Measurements from ENCODE around the gene DNAJC15. TPM values are rescaled to one million over a fixed set of nuclear protein-coding genes. Genes with fewer than 3 reads are reported as not detected.
A peak's percentile ranks its signal among the peaks of the same experiment; 100 is the strongest.

The DNAJC15 gene
- total and polyA plus RNA-seq, 5 donors from 2014 or later: 12.6 to 36.5 (median 22.5) TPM

DNA sequence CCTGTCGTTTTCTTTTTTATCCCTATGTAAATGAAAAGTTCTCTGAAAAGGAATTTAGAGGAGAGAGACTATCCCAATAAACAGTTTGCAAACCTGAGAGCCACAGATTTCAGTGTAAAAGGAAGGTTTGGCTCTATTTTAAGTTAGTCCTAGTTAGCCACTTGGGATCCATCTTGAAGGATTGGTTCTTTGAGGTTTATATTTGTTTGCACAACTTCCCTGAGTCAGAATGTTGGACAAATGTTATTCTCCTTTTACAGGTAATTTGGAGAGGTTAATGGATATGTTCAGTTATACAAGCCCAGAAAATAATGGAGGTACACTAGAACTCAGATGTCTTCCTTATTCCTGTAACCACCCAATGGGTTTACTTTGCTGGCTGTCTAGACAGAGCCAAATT lies 2.6 kb upstream of the DNAJC15 start:
- H3K27ac ChIP-seq (ENCODE audit: insufficient read depth, low read length, poor library complexity, severe bottlenecking): no peak overlapping the region
- Mint-ChIP-seq H3K27ac (no peak overlapping the region), H3K36me3 (no peaks in the 10 kb centered on the region), H3K4me3 (no peak overlapping the region), H3K4me1 (peaks cover 8 to 26% (median 14%) of the 10 kb centered on the region in 4 donors), H3K9me3 (no peaks in the 10 kb centered on the region), H3K27me3 (no peaks in the 10 kb centered on the region)
- H3K27me3 ChIP-seq (ENCODE audit: control insufficient read depth, insufficient read depth, low read length): no peaks in the 10 kb centered on the region
- peaks cover 27% of the 10 kb centered on the region for H3K4me1 ChIP-seq (ENCODE audit: control insufficient read depth, insufficient read depth, low read length, poor library complexity, severe bottlenecking)
- H3K4me3 ChIP-seq (ENCODE audit: low read depth, low read length): no peak overlapping the region
- no peaks in the 10 kb centered on the region for H3K9me3 ChIP-seq (ENCODE audit: control insufficient read depth in 2 of 2, low read length in 2 of 2)
- ATAC-seq (ENCODE audit: low read depth in 2 of 2): no peak
- no peak for DNase-seq
- H3K36me3 ChIP-seq (ENCODE audit: control insufficient read depth, insufficient read depth, low read length): no peaks in the 10 kb centered on the region

GRCh38 chr13:43021926-43022670 lies 1.3 kb upstream of the DNAJC15 start:
- Mint-ChIP-seq H3K9me3 (no peaks in the 10 kb centered on the region), H3K4me1 (peaks cover 9 to 33% (median 19%) of the 10 kb centered on the region in 4 donors), H3K4me3 (peak overlapping the region in 3 of 4 donors; percentile 44 to 95 (median 92)), H3K27ac (no peak overlapping the region), H3K36me3 (no peaks in the 10 kb centered on the region), H3K27me3 (no peaks in the 10 kb centered on the region)
- Histone ChIP-seq H3K27me3 (ENCODE audit: control insufficient read depth, insufficient read depth, low read length) (no peaks in the 10 kb centered on the region), H3K36me3 (ENCODE audit: control insufficient read depth, insufficient read depth, low read length) (no peaks in the 10 kb centered on the region), H3K4me1 (ENCODE audit: control insufficient read depth, insufficient read depth, low read length, poor library complexity, severe bottlenecking) (peaks cover 34% of the 10 kb centered on the region), H3K9me3 (ENCODE audit: control insufficient read depth in 2 of 2, low read length in 2 of 2) (no peaks in the 10 kb centered on the region), H3K4me3 (ENCODE audit: low read depth, low read length) (no peak overlapping the region), H3K27ac (ENCODE audit: insufficient read depth, low read length, poor library complexity, severe bottlenecking) (no peak overlapping the region)
- ATAC-seq (ENCODE audit: low read depth in 2 of 2) (no peak), DNase-seq (no peak)

DNA sequence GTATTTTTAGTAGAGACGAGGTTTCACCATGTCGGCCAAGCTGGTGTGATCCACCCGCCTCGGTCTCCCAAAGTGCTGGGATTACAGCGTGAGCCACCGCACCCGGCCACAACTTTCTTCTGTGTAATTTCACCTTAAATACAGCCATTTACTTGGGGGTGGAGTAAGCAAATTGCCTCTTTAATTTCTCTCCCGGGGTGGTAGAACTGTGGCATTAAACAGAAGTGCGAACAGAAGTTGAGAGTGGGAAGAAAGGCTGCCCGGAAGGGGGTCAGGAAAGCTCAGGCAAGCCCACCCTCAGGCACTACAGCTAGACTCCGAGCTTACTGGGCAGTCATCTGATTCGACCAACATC lies 475 bp upstream of the DNAJC15 start:
- ATAC-seq (ENCODE audit: low read depth in 2 of 2) (no peak), DNase-seq (no peak)
- Mint-ChIP-seq H3K27ac (peak overlapping the region in 2 of 3 donors; percentile 98 to 99), H3K36me3 (peaks cover under 1% of the 10 kb centered on the region), H3K9me3 (no peaks in the 10 kb centered on the region), H3K27me3 (no peaks in the 10 kb centered on the region), H3K4me3 (peak overlapping the region; percentile 29 to 95 (median 94)), H3K4me1 (peaks cover 12 to 38% (median 19%) of the 10 kb centered on the region in 4 donors)
- Histone ChIP-seq H3K27me3 (ENCODE audit: control insufficient read depth, insufficient read depth, low read length) (no peaks in the 10 kb centered on the region), H3K4me3 (ENCODE audit: low read depth, low read length) (peak overlapping the region; percentile 97), H3K4me1 (ENCODE audit: control insufficient read depth, insufficient read depth, low read length, poor library complexity, severe bottlenecking) (peaks cover 34% of the 10 kb centered on the region), H3K27ac (ENCODE audit: insufficient read depth, low read length, poor library complexity, severe bottlenecking) (peak overlapping the region; percentile 44), H3K9me3 (ENCODE audit: control insufficient read depth in 2 of 2, low read length in 2 of 2) (no peaks in the 10 kb centered on the region), H3K36me3 (ENCODE audit: control insufficient read depth, insufficient read depth, low read length) (peaks cover 1% of the 10 kb centered on the region)

DNA sequence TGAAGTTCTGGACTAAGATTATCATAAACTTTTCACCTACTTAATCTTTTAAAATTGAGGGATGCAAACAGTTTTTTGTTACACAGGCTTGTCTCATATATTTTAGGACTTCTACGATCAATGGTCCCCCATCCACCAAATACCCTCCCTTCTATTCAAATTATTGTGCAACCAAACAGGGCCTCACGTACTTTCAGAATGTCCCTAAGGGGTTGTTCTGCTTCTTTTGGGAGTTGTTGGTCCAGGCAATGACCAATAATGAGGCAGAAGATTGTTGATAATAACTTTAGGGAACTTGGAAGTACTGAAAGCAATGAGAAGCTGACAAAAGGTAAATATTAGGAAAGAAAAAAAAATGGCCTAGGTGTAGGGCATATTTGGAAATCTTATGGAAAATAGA lies 2.9 kb downstream of the DNAJC15 start:
- Mint-ChIP-seq H3K27ac (no peak overlapping the region), H3K27me3 (no peaks in the 10 kb centered on the region), H3K4me1 (peaks cover 28 to 59% (median 40%) of the 10 kb centered on the region in 4 donors), H3K4me3 (peak overlapping the region in 2 of 4 donors; percentile 5 to 86), H3K36me3 (peaks cover 16% of the 10 kb centered on the region), H3K9me3 (no peaks in the 10 kb centered on the region)
- Histone ChIP-seq H3K4me3 (ENCODE audit: low read depth, low read length) (no peak overlapping the region), H3K9me3 (ENCODE audit: control insufficient read depth in 2 of 2, low read length in 2 of 2) (no peaks in the 10 kb centered on the region), H3K27ac (ENCODE audit: insufficient read depth, low read length, poor library complexity, severe bottlenecking) (no peak overlapping the region), H3K4me1 (ENCODE audit: control insufficient read depth, insufficient read depth, low read length, poor library complexity, severe bottlenecking) (peaks cover 36% of the 10 kb centered on the region), H3K27me3 (ENCODE audit: control insufficient read depth, insufficient read depth, low read length) (no peaks in the 10 kb centered on the region), H3K36me3 (ENCODE audit: control insufficient read depth, insufficient read depth, low read length) (peaks cover 6% of the 10 kb centered on the region)
- ATAC-seq (ENCODE audit: low read depth in 2 of 2) (no peak), DNase-seq (no peak)

DNA sequence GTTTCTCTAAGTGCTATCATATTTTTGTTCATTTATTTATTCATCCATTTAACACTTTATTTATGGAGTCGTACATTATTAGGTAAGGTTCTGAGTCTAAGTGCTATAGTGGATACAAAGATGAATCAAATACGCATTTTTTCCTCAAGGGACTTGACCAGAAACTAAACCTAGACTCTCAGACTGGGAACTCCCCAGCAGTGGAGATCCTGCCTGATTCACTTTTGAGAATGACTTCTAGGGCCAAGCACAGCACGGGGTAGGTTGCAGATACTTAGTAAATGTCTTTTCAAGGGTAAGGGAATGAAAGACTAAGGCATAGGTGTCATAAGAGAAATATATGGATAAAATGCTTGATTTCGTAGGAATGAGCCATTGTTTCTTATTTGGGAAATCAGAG lies 7.2 kb downstream of the DNAJC15 start:
- Mint-ChIP-seq H3K36me3 (peaks cover 39% of the 10 kb centered on the region), H3K27me3 (no peaks in the 10 kb centered on the region), H3K9me3 (peaks cover 0 to 2% (median 0%) of the 10 kb centered on the region in 7 donors), H3K27ac (peak overlapping the region in 1 of 3 donors; percentile 40), H3K4me1 (peaks cover 21 to 49% (median 47%) of the 10 kb centered on the region in 4 donors), H3K4me3 (no peak overlapping the region)
- H3K27me3 ChIP-seq (ENCODE audit: control insufficient read depth, insufficient read depth, low read length): no peaks in the 10 kb centered on the region
- H3K36me3 ChIP-seq (ENCODE audit: control insufficient read depth, insufficient read depth, low read length): peaks cover 6% of the 10 kb centered on the region
- H3K4me3 ChIP-seq (ENCODE audit: low read depth, low read length): no peak overlapping the region
- DNase-seq (no peak), ATAC-seq (ENCODE audit: low read depth in 2 of 2) (no peak)
- peaks cover 17% of the 10 kb centered on the region for H3K4me1 ChIP-seq (ENCODE audit: control insufficient read depth, insufficient read depth, low read length, poor library complexity, severe bottlenecking)
- no peak overlapping the region for H3K27ac ChIP-seq (ENCODE audit: insufficient read depth, low read length, poor library complexity, severe bottlenecking)
- H3K9me3 ChIP-seq (ENCODE audit: control insufficient read depth in 2 of 2, low read length in 2 of 2): no peaks in the 10 kb centered on the region

GRCh38 chr13:43031881-43032280 lies 8.5 kb downstream of the DNAJC15 start:
- Mint-ChIP-seq H3K27me3 (no peaks in the 10 kb centered on the region), H3K36me3 (peaks cover 39% of the 10 kb centered on the region), H3K4me1 (peaks cover 21 to 44% (median 41%) of the 10 kb centered on the region in 4 donors), H3K27ac (peak overlapping the region in 1 of 3 donors; percentile 4), H3K9me3 (peaks cover 0 to 2% (median 0%) of the 10 kb centered on the region in 7 donors), H3K4me3 (no peak overlapping the region)
- peaks cover 6% of the 10 kb centered on the region for H3K36me3 ChIP-seq (ENCODE audit: control insufficient read depth, insufficient read depth, low read length)
- no peaks in the 10 kb centered on the region for H3K9me3 ChIP-seq (ENCODE audit: control insufficient read depth in 2 of 2, low read length in 2 of 2)
- H3K27ac ChIP-seq (ENCODE audit: insufficient read depth, low read length, poor library complexity, severe bottlenecking): no peak overlapping the region
- H3K4me3 ChIP-seq (ENCODE audit: low read depth, low read length): no peak overlapping the region
- H3K27me3 ChIP-seq (ENCODE audit: control insufficient read depth, insufficient read depth, low read length): no peaks in the 10 kb centered on the region
- ATAC-seq (ENCODE audit: low read depth in 2 of 2) (no peak), DNase-seq (no peak)
- H3K4me1 ChIP-seq (ENCODE audit: control insufficient read depth, insufficient read depth, low read length, poor library complexity, severe bottlenecking): peaks cover 8% of the 10 kb centered on the region

DNA sequence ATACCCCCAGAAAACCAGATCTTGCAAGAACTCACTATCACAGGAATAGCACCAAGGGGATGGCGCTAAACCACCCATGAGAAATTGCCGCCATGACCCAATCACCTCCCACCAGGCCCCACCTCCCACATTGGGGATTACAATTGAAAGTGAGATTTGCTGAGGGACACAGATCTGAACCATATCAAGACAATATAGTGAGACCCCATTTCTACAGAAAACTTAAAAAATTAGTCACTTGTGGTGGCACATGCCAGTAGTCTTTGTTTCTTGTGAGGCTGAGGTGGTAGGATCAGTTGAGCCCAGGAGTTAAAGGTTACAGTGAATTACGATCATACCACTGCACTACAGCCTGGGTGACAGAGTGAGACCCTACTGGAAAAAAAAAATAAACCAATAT lies 9.7 kb downstream of the DNAJC15 start:
- Histone ChIP-seq H3K27me3 (ENCODE audit: control insufficient read depth, insufficient read depth, low read length) (no peaks in the 10 kb centered on the region), H3K27ac (ENCODE audit: insufficient read depth, low read length, poor library complexity, severe bottlenecking) (no peak overlapping the region), H3K36me3 (ENCODE audit: control insufficient read depth, insufficient read depth, low read length) (peaks cover 7% of the 10 kb centered on the region), H3K4me3 (ENCODE audit: low read depth, low read length) (no peak overlapping the region), H3K9me3 (ENCODE audit: control insufficient read depth in 2 of 2, low read length in 2 of 2) (no peaks in the 10 kb centered on the region), H3K4me1 (ENCODE audit: control insufficient read depth, insufficient read depth, low read length, poor library complexity, severe bottlenecking) (peaks cover 8% of the 10 kb centered on the region)
- Mint-ChIP-seq H3K9me3 (peaks cover 0 to 2% (median 0%) of the 10 kb centered on the region in 7 donors), H3K27me3 (no peaks in the 10 kb centered on the region), H3K4me1 (peaks cover 17 to 46% (median 41%) of the 10 kb centered on the region in 4 donors), H3K4me3 (no peak overlapping the region), H3K36me3 (peaks cover 37% of the 10 kb centered on the region), H3K27ac (no peak overlapping the region)
- DNase-seq: no peak
- ATAC-seq (ENCODE audit: low read depth in 2 of 2): no peak
